Osteoblast (primary cell): ENCODE data around the gene PRR20E. TPM values are rescaled to one million over a fixed set of nuclear protein-coding genes. Genes with fewer than 3 reads are reported as not detected.
"Not testable (repeated sequence)": the region's sequence is repeated elsewhere in the genome, so short reads cannot be mapped to it uniquely, and the experiment has no call there.

Experiments
- DNase-seq: peaks from one replicate; pipeline ENCODE4 v3.0.0; 2011; ENCODE audit warnings: low spot score, mixed read lengths; ENCODE audit not compliant: insufficient read length; ENCODE audit errors: missing footprints
- H2AFZ ChIP-seq: 2 replicates; pipeline ENCODE4 v1.6.0; 2011; ENCODE audit warnings: mild to moderate bottlenecking, low read length
- H3K27ac ChIP-seq: 2 replicates; pipeline ENCODE4 v1.5.1; 2011; ENCODE audit warnings: mild to moderate bottlenecking, low read depth, low read length, moderate library complexity
- H3K27me3 ChIP-seq: 2 replicates; pipeline ENCODE4 v1.6.0; 2012; ENCODE audit warnings: mild to moderate bottlenecking, control low read depth, inconsistent platforms, low read length, moderate library complexity; ENCODE audit not compliant: insufficient read depth
- H3K36me3 ChIP-seq: 2 replicates; pipeline ENCODE4 v1.5.1; 2011; ENCODE audit warnings: mild to moderate bottlenecking, low read length, control low read depth, moderate library complexity; ENCODE audit not compliant: insufficient read depth
- H3K4me1 ChIP-seq: 2 replicates; pipeline ENCODE4 v1.5.1; 2011; ENCODE audit warnings: mild to moderate bottlenecking, low read length, control low read depth, moderate library complexity; ENCODE audit not compliant: insufficient read depth
- H3K4me2 ChIP-seq: 2 replicates; pipeline ENCODE4 v1.6.0; 2011; ENCODE audit warnings: mild to moderate bottlenecking, low read length; ENCODE audit not compliant: insufficient read depth
- H3K4me3 ChIP-seq: fragments of 200-600 bp; sonication (generic); 3 replicates; pipeline ENCODE4 v1.5.1; 2012; ENCODE audit warnings: mild to moderate bottlenecking, low read length, inconsistent platforms; ENCODE audit not compliant: insufficient read depth
- H3K79me2 ChIP-seq: 2 replicates; pipeline ENCODE4 v1.6.0; 2012; ENCODE audit warnings: mild to moderate bottlenecking, low read length, control low read depth, inconsistent platforms; ENCODE audit not compliant: insufficient read depth
- H3K9me3 ChIP-seq: 2 replicates; pipeline ENCODE4 v1.5.1; 2011; ENCODE audit warnings: low read depth, low read length, control low read depth
- H4K20me1 ChIP-seq: 2 replicates; pipeline ENCODE4 v1.6.0; 2012; ENCODE audit warnings: mild to moderate bottlenecking, low read length, control low read depth; ENCODE audit not compliant: insufficient read depth
- CTCF ChIP-seq: IDR thresholded peaks from 2 replicates; pipeline ENCODE4 v1.5.1; 2011; ENCODE audit warnings: mild to moderate bottlenecking, low read depth, low read length, moderate library complexity; ENCODE audit errors: extremely low read depth
- total RNA-seq: library from RNA; depleted of rRNA; stranded (reverse); fragments of >200 nt; gene quantifications from 2 replicates; pipeline ENCODE4 v1.2.3, GENCODE V29; 2012

PRR20E gene
- not detected in 2 replicates for total RNA-seq

GRCh38 chr13:57166897-57167296 is at the start of gene PRR20E:
TSS of gene PRR20E (plus strand) at chr13:57167197. CDS start at chr13:57167584, 387 bp downstream.
- not testable (repeated sequence) for H3K4me1 ChIP-seq, DNase-seq, H3K79me2 ChIP-seq, H4K20me1 ChIP-seq, H2AFZ ChIP-seq, H3K27me3 ChIP-seq, H3K4me2 ChIP-seq, H3K27ac ChIP-seq, H3K4me3 ChIP-seq, H3K36me3 ChIP-seq, H3K9me3 ChIP-seq

GRCh38 chr13:57123681-57124080 is 43.3 kb upstream of the PRR20E start:
- Histone ChIP-seq H3K4me1 (no peaks in the 10 kb centered on the region), H3K4me2 (no peak overlapping the region), H3K36me3 (no peaks in the 10 kb centered on the region), H3K27me3 (no peaks in the 10 kb centered on the region), H3K4me3 (no peak overlapping the region), H3K9me3 (no peaks in the 10 kb centered on the region), H4K20me1 (no peaks in the 10 kb centered on the region), H3K79me2 (no peaks in the 10 kb centered on the region), H2AFZ (no peak overlapping the region), H3K27ac (no peak overlapping the region)
- no peak for DNase-seq
- no peak for TF ChIP-seq CTCF

- Histone ChIP-seq H3K4me3 (no peak overlapping the region), H3K36me3 (no peaks in the 10 kb centered on the region), H4K20me1 (no peaks in the 10 kb centered on the region), H3K9me3 (no peaks in the 10 kb centered on the region), H3K27ac (no peak overlapping the region), H3K79me2 (no peaks in the 10 kb centered on the region), H2AFZ (no peak overlapping the region), H3K27me3 (no peaks in the 10 kb centered on the region), H3K4me1 (no peaks in the 10 kb centered on the region), H3K4me2 (no peak overlapping the region)
- TF ChIP-seq CTCF, result no peak
- DNase-seq, result no peak
Observed at GRCh38 chr13:57128909-57129308, 38.1 kb upstream of the PRR20E start.

- TF ChIP-seq CTCF, result no peak
- Histone ChIP-seq H3K4me1 (no peaks in the 10 kb centered on the region), H3K4me3 (no peak overlapping the region), H3K79me2 (no peaks in the 10 kb centered on the region), H3K27me3 (no peaks in the 10 kb centered on the region), H3K27ac (no peak overlapping the region), H3K4me2 (no peak overlapping the region), H2AFZ (no peak overlapping the region), H3K36me3 (no peaks in the 10 kb centered on the region), H3K9me3 (no peaks in the 10 kb centered on the region), H4K20me1 (no peaks in the 10 kb centered on the region)
- no peak for DNase-seq
Observed at GRCh38 chr13:57136093-57136492, 30.9 kb upstream of the PRR20E start.

GRCh38 chr13:57137585-57137984 is 29.4 kb upstream of the PRR20E start:
- Histone ChIP-seq H3K9me3 (no peaks in the 10 kb centered on the region), H3K4me3 (no peak overlapping the region), H3K36me3 (no peaks in the 10 kb centered on the region), H2AFZ (no peak overlapping the region), H3K27me3 (no peaks in the 10 kb centered on the region), H3K79me2 (no peaks in the 10 kb centered on the region), H4K20me1 (no peaks in the 10 kb centered on the region), H3K27ac (no peak overlapping the region), H3K4me2 (no peak overlapping the region), H3K4me1 (no peaks in the 10 kb centered on the region)
- no peak for DNase-seq
- no peak for TF ChIP-seq CTCF
